Measurements from ENCODE around the gene HOXA6.

DNA sequence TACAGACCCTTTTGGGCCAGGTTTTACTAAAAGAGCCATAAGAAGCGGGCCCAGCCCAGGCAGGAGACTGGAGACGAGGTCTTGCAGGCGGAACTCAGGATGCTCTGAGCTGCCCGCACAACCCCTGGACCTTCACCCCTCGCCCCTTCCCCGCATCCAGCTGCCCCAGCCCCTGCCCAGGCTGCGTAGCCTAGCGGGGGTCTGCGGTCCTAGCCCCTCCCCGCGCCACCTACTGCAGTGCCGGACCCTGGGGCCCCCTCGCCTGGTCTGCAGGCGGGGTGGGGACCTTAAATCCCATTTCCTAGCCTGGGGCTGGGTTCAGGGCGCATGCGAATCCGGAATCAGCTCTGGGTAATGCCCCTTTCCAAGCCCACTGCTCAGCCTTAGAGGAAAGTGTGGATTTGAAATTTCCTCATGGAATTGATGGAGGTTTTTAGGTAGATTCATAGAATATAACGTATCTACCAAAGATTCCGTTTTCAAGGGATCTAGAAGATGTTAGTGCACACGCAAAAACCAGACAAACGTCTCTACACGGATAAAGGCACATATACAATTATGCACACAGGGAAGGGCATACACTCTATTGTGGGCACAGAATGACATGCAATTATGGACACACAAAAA, 5.4 kb upstream of the HOXA6 start:
- TF ChIP-seq, protein P1, sequence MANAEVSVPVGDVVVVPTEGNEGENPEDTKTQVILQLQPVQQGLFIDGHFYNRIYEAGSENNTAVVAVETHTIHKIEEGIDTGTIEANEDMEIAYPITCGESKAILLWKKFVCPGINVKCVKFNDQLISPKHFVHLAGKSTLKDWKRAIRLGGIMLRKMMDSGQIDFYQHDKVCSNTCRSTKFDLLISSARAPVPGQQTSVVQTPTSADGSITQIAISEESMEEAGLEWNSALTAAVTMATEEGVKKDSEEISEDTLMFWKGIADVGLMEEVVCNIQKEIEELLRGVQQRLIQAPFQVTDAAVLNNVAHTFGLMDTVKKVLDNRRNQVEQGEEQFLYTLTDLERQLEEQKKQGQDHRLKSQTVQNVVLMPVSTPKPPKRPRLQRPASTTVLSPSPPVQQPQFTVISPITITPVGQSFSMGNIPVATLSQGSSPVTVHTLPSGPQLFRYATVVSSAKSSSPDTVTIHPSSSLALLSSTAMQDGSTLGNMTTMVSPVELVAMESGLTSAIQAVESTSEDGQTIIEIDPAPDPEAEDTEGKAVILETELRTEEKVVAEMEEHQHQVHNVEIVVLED (CRISPR knock-in tag; IDR thresholded peaks at IDR 0.05): no peak
- TF ChIP-seq BHLHE40 (IDR thresholded peaks at IDR 0.05; ENCODE audit: low read length) (no peak), POLR2A (conservative IDR thresholded peaks at IDR 0.05) (no peak), ZNF121 (CRISPR knock-in tag; conservative IDR thresholded peaks at IDR 0.05) (no peak), SP1 (CRISPR knock-in tag; IDR thresholded peaks at IDR 0.05) (no peak), HCFC1 (IDR thresholded peaks at IDR 0.05; ENCODE audit: low read depth, low read length) (no peak), BMI1 (IDR thresholded peaks at IDR 0.05; ENCODE audit: low read length) (no peak), RFX5 (IDR thresholded peaks at IDR 0.05; ENCODE audit: low read depth, low read length) (no peak), POLR2AphosphoS5 (IDR thresholded peaks at IDR 0.05; ENCODE audit: control insufficient read depth, insufficient read depth, low read depth, low read length) (no peak), TAF1 (IDR thresholded peaks at IDR 0.05; ENCODE audit: control insufficient read depth, extremely low read depth, insufficient read depth, low read length, severe bottlenecking) (no peak), NFE2L1 (tag; IDR thresholded peaks at IDR 0.05; ENCODE audit: borderline replicate concordance, low read depth) (no peak)
- TF ChIP-seq, protein P2, sequence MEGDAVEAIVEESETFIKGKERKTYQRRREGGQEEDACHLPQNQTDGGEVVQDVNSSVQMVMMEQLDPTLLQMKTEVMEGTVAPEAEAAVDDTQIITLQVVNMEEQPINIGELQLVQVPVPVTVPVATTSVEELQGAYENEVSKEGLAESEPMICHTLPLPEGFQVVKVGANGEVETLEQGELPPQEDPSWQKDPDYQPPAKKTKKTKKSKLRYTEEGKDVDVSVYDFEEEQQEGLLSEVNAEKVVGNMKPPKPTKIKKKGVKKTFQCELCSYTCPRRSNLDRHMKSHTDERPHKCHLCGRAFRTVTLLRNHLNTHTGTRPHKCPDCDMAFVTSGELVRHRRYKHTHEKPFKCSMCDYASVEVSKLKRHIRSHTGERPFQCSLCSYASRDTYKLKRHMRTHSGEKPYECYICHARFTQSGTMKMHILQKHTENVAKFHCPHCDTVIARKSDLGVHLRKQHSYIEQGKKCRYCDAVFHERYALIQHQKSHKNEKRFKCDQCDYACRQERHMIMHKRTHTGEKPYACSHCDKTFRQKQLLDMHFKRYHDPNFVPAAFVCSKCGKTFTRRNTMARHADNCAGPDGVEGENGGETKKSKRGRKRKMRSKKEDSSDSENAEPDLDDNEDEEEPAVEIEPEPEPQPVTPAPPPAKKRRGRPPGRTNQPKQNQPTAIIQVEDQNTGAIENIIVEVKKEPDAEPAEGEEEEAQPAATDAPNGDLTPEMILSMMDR (IDR thresholded peaks at IDR 0.05 in 2 of 3, conservative IDR thresholded peaks at IDR 0.05 in 1 of 3; ENCODE audit: insufficient read depth in 2 of 3, low read depth in 1 of 3, low read length in 3 of 3): no peak
